ENCODE results near the gene GALC.

Gene GALC

DNA sequence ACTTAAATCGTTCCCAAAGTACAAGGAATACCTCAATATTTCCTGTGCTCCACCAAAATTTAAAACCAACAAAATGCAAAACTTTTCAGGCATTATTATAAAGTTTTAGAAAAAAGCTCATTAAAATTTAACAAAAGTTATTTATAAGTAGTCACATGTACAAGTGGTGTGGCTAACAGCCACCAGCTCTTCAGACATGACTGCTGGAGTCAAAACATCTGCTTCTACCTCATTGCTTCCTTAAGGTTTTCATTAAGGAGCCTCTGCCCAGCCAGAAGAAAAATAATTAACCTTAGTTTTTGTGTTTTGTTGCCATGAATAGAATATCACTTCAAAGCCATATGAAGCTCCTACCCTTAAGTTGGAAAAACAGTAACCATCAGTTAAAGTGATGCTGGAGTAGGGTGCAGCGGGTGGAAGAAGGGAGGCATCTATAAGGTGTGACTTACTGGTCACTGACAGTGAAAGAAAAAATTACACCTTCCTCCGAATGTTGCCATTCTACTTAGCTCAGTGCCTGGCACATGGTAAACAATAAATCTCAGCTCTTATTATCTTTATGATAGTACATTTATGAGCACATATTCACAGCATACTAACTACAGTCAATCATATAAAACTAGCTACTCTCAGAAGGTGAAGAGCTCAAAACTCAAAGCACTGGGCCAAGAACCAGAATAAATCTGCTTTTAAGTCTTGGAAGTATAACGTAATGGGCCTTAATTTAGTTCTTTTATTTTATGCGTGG lies 57.7 kb downstream of the GALC start:
- TF ChIP-seq, protein P1, sequence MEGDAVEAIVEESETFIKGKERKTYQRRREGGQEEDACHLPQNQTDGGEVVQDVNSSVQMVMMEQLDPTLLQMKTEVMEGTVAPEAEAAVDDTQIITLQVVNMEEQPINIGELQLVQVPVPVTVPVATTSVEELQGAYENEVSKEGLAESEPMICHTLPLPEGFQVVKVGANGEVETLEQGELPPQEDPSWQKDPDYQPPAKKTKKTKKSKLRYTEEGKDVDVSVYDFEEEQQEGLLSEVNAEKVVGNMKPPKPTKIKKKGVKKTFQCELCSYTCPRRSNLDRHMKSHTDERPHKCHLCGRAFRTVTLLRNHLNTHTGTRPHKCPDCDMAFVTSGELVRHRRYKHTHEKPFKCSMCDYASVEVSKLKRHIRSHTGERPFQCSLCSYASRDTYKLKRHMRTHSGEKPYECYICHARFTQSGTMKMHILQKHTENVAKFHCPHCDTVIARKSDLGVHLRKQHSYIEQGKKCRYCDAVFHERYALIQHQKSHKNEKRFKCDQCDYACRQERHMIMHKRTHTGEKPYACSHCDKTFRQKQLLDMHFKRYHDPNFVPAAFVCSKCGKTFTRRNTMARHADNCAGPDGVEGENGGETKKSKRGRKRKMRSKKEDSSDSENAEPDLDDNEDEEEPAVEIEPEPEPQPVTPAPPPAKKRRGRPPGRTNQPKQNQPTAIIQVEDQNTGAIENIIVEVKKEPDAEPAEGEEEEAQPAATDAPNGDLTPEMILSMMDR (IDR thresholded peaks at IDR 0.05; ENCODE audit: low read depth, low read length, missing control alignments) = no peak
- no peak overlapping the region for H3K4me3 ChIP-seq (ENCODE audit: low read depth, low read length)
- DNase-seq (ENCODE audit: low read depth) = no peak
- in situ Hi-C loops (cut with HindIII; ENCODE audit: low sequenced_read_pairs) = no loop called here

DNA sequence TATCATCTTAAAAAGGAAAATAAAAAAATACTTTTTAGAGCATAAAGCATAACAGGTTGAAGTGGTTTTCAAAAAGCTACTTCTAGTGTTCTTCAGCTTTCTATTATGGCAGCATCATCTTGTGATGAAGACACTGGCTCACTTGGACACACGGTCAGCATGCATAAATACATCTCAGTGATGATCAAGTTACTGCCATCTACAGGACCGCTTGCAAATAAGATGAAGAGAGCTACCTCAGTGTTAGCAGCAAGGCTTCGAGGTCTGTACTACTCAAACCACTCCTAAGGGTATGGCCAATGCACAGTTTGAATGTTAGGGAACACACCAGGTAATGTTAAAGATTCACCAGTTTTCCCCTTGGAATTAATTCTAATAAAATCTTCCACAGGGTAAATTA lies 58.8 kb downstream of the GALC start:
- no peak for DNase-seq (ENCODE audit: low read depth)
- H3K4me3 ChIP-seq (ENCODE audit: low read depth, low read length) = no peak overlapping the region
- in situ Hi-C loops (cut with HindIII; ENCODE audit: low sequenced_read_pairs) = no loop called here
- TF ChIP-seq, protein P1 (IDR thresholded peaks at IDR 0.05; ENCODE audit: low read depth, low read length, missing control alignments) = peak; percentile 4

DNA sequence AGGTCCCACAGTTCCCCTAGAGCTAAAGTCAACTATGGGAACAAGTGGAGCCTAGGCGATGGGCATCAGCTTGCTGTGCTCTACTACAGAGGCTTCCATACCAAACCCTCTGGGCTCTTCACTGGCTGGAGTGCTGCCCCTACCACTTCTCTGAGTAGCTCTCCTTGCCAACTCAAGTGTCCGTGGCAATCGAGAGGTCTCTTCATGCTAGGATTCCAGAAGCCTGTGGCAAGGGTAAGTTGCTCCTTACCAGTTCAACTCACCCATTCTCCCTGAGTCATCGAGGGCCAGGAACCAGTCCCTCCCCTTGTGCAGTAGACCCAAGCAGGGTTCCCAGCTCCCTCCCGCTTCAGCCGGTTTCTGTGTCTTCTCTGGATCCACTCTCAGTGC lies 76.1 kb downstream of the GALC start:
- TF ChIP-seq, protein P1 (IDR thresholded peaks at IDR 0.05; ENCODE audit: low read depth, low read length, missing control alignments) = no peak
- in situ Hi-C loops (cut with HindIII; ENCODE audit: low sequenced_read_pairs) = no loop called here
- no peak for DNase-seq (ENCODE audit: low read depth)
- H3K4me3 ChIP-seq (ENCODE audit: low read depth, low read length) = no peak overlapping the region

DNA sequence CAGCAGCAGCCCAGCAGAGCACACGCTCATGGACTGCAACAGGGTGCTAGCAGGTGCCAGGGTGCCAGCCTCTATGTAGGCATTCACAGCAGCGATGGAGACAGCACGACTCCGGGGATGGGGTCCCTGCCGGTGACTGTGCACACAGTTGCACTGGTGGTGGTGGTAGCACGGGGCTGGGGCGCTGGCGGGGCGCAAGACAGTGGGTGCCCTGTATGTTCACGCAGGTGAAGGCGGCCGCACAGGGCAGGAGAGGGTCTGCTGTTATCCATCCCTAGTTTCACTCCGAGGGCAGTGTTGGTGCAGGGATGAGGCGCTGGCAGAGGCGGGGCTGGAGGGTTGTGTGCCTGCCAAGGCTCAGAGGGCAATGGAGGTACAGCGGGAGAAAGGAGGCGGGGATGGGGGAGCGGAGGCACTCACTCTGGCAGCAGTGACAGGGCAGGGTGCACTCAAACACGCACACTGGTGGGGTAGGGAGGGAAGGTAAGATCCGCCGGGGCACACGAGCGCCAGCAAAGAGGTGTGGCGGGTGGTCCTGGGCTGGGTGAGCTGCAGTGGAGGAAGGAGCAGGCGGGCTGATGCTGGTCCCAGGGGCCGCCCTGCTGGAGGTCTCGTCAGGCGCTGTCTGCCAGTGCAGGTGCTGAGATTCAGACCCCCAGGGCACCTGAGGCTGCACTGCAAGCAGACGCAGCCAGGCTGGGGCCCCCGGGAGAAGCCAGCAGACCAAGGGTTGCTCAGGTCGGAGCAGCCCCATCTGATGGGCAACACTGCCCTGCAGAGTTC lies 76.7 kb downstream of the GALC start:
- H3K4me3 ChIP-seq (ENCODE audit: low read depth, low read length) = no peak overlapping the region
- no peak for DNase-seq (ENCODE audit: low read depth)
- in situ Hi-C loops (cut with HindIII; ENCODE audit: low sequenced_read_pairs) = no loop called here
- TF ChIP-seq, protein P1 (IDR thresholded peaks at IDR 0.05; ENCODE audit: low read depth, low read length, missing control alignments) = no peak

DNA sequence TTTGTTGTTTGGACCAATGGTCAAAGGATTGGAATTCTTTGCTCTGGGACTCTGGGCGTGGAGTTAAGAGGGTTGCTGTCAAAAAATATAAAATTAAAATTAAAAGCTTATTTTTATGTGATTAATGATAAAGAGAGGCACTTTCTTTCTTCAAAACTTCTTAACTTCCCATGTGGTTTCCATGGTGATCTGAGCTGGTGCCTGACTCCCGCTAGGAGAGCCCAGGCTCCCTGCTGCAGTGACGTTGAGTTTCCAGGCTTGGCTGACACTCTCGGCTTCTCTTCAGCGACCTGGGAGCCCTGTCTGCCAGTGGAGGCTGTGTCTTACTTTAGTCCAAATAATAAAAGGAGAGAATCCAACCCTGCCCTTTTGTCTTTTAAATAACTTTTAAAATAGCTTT lies 84.4 kb downstream of the GALC start:
- in situ Hi-C loops (cut with HindIII; ENCODE audit: low sequenced_read_pairs) = no loop called here

DNA sequence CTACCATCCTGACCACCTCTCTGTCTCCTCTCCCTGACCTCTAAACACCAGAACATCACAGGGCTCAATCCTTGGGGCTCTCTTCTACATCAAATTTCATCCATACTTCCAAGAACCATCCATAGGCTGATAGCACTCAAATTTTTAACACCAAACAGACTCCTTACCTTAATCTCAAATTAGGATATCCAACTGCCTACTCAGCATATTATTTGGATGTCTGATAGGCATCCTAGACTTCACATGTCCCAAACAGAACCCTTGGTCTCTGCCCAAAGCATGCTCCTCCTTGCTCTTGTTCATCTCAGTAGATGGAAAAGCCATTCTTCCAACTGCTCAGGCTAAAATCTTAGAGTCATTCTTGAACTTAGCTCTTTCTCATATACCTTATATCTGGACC lies 91.3 kb downstream of the GALC start:
- in situ Hi-C loops (cut with HindIII; ENCODE audit: low sequenced_read_pairs) = no loop called here
- TF ChIP-seq, protein P1 (IDR thresholded peaks at IDR 0.05; ENCODE audit: low read depth, low read length, missing control alignments) = no peak
- DNase-seq (ENCODE audit: low read depth) = no peak
- H3K4me3 ChIP-seq (ENCODE audit: low read depth, low read length) = no peak overlapping the region

More for the DNA sequence above, 84.4 kb downstream of the GALC start:
- TF ChIP-seq, protein P1 (IDR thresholded peaks at IDR 0.05; ENCODE audit: low read depth, low read length, missing control alignments) = no peak
- no peak overlapping the region for H3K4me3 ChIP-seq (ENCODE audit: low read depth, low read length)
- no peak for DNase-seq (ENCODE audit: low read depth)

All from astrocyte of the cerebellum (primary cell).